Measurements from ENCODE around the gene THNSL1. TPM values are rescaled to one million over a fixed set of nuclear protein-coding genes. Genes with fewer than 3 reads are reported as not detected.

THNSL1 gene
- total and polyA plus RNA-seq, 12 donors = 1.4 to 6.8 (median 5.1) TPM

DNA sequence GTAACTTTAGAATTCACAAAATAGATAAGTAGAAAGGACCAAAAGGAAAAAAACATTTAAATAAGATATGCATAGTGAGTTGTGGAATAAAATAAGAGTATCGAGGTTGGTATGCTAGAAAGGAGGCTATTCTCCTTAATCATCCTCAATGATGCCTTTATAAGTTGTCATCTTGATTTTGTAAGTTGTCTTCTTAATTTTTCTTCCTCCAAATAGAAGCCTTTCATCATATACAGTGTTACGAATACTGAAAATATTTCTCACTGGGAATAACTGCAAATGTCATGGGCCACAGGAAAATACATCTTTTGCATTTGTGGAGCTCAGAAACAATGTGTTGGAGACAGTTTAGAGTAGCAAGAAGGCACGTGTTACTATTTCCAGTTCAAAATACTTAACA is 32.5 kb upstream of the THNSL1 start:
- Histone ChIP-seq H3K9me3 (peaks cover 0 to 4% (median 0%) of the 10 kb centered on the region in 11 donors), H3K27me3 (no peaks in the 10 kb centered on the region), H3K4me3 (no peak overlapping the region), H3K4me1 (peaks cover 0 to 33% (median 15%) of the 10 kb centered on the region in 9 donors), H3K27ac (no peak overlapping the region), H3K36me3 (no peaks in the 10 kb centered on the region)
- 53 to 63% methylated on average over 3 of the region's 3 CpGs for WGBS, 2 donors
- no peak for TF ChIP-seq CTCF (IDR thresholded peaks at IDR 0.05)
- ATAC-seq (no peak), DNase-seq (no peak)
- intact Hi-C loops (cut with DNase I) = loop anchor here in 7 of 10 donors (5.0 to 10.0 kb wide), 4 partner anchors 259 to 352 kb away; partner anchors contain the start of gene ARHGAP21 (in 4 of the 7)

DNA sequence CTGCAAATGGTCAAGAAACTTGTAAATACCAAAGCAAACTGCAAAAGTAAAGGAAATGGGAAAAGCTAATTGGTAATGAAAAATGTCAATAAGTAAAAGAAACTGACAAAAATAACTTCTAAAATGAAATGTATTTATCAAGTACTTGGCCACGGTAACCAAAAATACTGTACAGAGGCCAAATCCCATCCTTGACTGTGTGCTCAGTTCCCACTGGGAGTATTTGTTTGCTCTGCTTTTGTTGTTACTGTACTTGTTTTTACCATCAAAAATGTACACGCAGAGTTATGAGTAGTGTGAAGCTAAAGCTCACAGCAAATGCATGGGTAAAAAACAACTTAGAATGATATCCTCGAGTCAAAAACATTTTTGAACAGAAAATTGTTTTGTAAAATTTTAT is 31.5 kb upstream of the THNSL1 start:
- H3K27ac ChIP-seq = no peak overlapping the region
- H3K9me3 ChIP-seq = peaks cover 0 to 4% (median 0%) of the 10 kb centered on the region in 11 donors
- no peaks in the 10 kb centered on the region for H3K36me3 ChIP-seq
- WGBS, 2 donors = 41 to 45% methylated on average over 3 of the region's 3 CpGs
- H3K4me3 ChIP-seq = no peak overlapping the region
- DNase-seq (no peak), ATAC-seq (no peak)
- no peaks in the 10 kb centered on the region for H3K27me3 ChIP-seq
- TF ChIP-seq CTCF (IDR thresholded peaks at IDR 0.05) = no peak
- intact Hi-C loops (cut with DNase I) = loop anchor here in 8 of 10 donors (5.0 to 10.0 kb wide), 5 partner anchors 260 to 353 kb away; partner anchors contain the start of gene ARHGAP21 (in 4 of the 8)
- H3K4me1 ChIP-seq = peaks cover 0 to 33% (median 15%) of the 10 kb centered on the region in 9 donors

GRCh38 chr10:24988831-24989640 is 27.4 kb upstream of the THNSL1 start:
- no peak overlapping the region for H3K4me3 ChIP-seq
- H3K27me3 ChIP-seq = no peaks in the 10 kb centered on the region
- ATAC-seq (peak in 7 of 8 donors; percentile 26 to 79 (median 58)), DNase-seq (no peak)
- H3K9me3 ChIP-seq = no peaks in the 10 kb centered on the region
- intact Hi-C loops (cut with DNase I) = loop anchor here in 9 of 10 donors (2.0 to 10.0 kb wide), 5 partner anchors 264 to 354 kb away; partner anchors contain the start of gene ARHGAP21 (in 4 of the 9)
- no peaks in the 10 kb centered on the region for H3K36me3 ChIP-seq
- peak overlapping the region in 5 of 10 donors; percentile 22 to 65 (median 31) for H3K27ac ChIP-seq
- TF ChIP-seq CTCF (IDR thresholded peaks at IDR 0.05) = no peak
- 53 to 63% methylated on average over 12 of the region's 12 CpGs for WGBS, 2 donors
- H3K4me1 ChIP-seq = peaks cover 0 to 26% (median 12%) of the 10 kb centered on the region in 9 donors

- intact Hi-C loops (cut with DNase I) = loop anchor here (2.0 to 10.0 kb wide), 5 partner anchors 265 to 355 kb away; partner anchors contain the start of gene ARHGAP21 (in 4 of the 10)
- H3K36me3 ChIP-seq = no peaks in the 10 kb centered on the region
- H3K4me3 ChIP-seq = no peak overlapping the region
- no peaks in the 10 kb centered on the region for H3K9me3 ChIP-seq
- H3K27me3 ChIP-seq = no peaks in the 10 kb centered on the region
- TF ChIP-seq CTCF (IDR thresholded peaks at IDR 0.05) = peak in 6 of 9 donors; percentile 36 to 55 (median 44)
- DNase-seq (no peak), ATAC-seq (no peak)
- H3K27ac ChIP-seq = no peak overlapping the region
- peaks cover 0 to 17% (median 4%) of the 10 kb centered on the region in 9 donors for H3K4me1 ChIP-seq
- 32 to 56% methylated on average over 1 of the region's 1 CpG for WGBS, 2 donors
Measured at GRCh38 chr10:24989867-24990266, 26.5 kb upstream of the THNSL1 start.
